SK-N-MC (cell line): Measurements from ENCODE around the gene CCK.

Experiments
- DNase-seq: peaks from one replicate; pipeline ENCODE4 v3.0.0-alpha.2; 2011; ENCODE audit warnings: low read depth, low spot score
- H3K27ac ChIP-seq: fragments of 200-600 bp; sonication (generic); 2 replicates; pipeline ENCODE4 v1.5.1; 2016; ENCODE audit warnings: mixed run types
- H3K36me3 ChIP-seq: fragments of 200-600 bp; sonication (generic); 2 replicates; pipeline ENCODE4 v1.6.1; 2017; ENCODE audit warnings: antibody characterized with exemption, low read length, mixed read lengths; ENCODE audit not compliant: insufficient read depth
- H3K4me3 ChIP-seq: fragments of 200-600 bp; sonication (generic); 2 replicates; pipeline ENCODE4 v1.5.1; 2016
- H3K9ac ChIP-seq: fragments of 200-600 bp; sonication (generic); 2 replicates; pipeline ENCODE4 v1.8.0; 2017; ENCODE audit warnings: mixed run types, mixed read lengths; ENCODE audit not compliant: insufficient read length
- H3K9me3 ChIP-seq: fragments of 200-600 bp; sonication (generic); 2 replicates; pipeline ENCODE4 v1.6.1; 2017; ENCODE audit warnings: low read depth, mild to moderate bottlenecking, antibody characterized with exemption, low read length, moderate library complexity, mixed read lengths
- EZH2 ChIP-seq: fragments of 200-600 bp; sonication (generic); IDR thresholded peaks from one replicate; pipeline ENCODE4 v1.6.1; 2017; ENCODE audit warnings: antibody characterized with exemption
- FOXP2 ChIP-seq: optimal IDR thresholded peaks from 2 replicates; pipeline ENCODE3; 2011; ENCODE audit warnings: mild to moderate bottlenecking, moderate library complexity; ENCODE audit not compliant: insufficient read depth; ENCODE audit errors: extremely low read length, control extremely low read depth
- POLR2AphosphoS5 ChIP-seq: IDR thresholded peaks from 2 replicates; pipeline ENCODE4 v1.6.1; 2012; ENCODE audit warnings: mild to moderate bottlenecking, low read depth, low read length, borderline replicate concordance

Gene CCK

GRCh38 chr3:42264399-42265058, 1.5 kb downstream of the CCK start:
- H3K36me3 ChIP-seq, result peaks cover 45% of the 10 kb centered on the region
- H3K27ac ChIP-seq, result peak overlapping the region; percentile 98
- DNase-seq, result peak; percentile 44
- TF ChIP-seq FOXP2, result peak; percentile 62
- TF ChIP-seq POLR2AphosphoS5, result peak; percentile 96
- no peak for TF ChIP-seq EZH2
- H3K9me3 ChIP-seq, result no peaks in the 10 kb centered on the region
- peak overlapping the region; percentile 91 for H3K4me3 ChIP-seq
- H3K9ac ChIP-seq, result peak overlapping the region; percentile 88

- Histone ChIP-seq H3K36me3 (peaks cover 47% of the 10 kb centered on the region), H3K9ac (peak overlapping the region; percentile 88), H3K4me3 (peak overlapping the region; percentile 91), H3K9me3 (no peaks in the 10 kb centered on the region), H3K27ac (peak overlapping the region; percentile 75)
- no peak for DNase-seq
- TF ChIP-seq EZH2 (no peak), POLR2AphosphoS5 (no peak; the same call in 1 of the 2 replicates), FOXP2 (no peak)
These were observed 2.3 kb downstream of the CCK start for GRCh38 chr3:42263354-42264346.

- peak overlapping the region; percentile 19; the same call in 1 of the 2 replicates for H3K27ac ChIP-seq
- no peak for DNase-seq
- no peak for TF ChIP-seq FOXP2
- no peak for TF ChIP-seq POLR2AphosphoS5
- no peak for TF ChIP-seq EZH2
These were observed 3.5 kb downstream of the CCK start for GRCh38 chr3:42262525-42262924.

GRCh38 chr3:42257007-42257406, 9.0 kb downstream of the CCK start:
- Histone ChIP-seq H3K27ac (peak overlapping the region; percentile 25; the same call in 1 of the 2 replicates), H3K9me3 (no peaks in the 10 kb centered on the region), H3K36me3 (peaks cover 46% of the 10 kb centered on the region), H3K4me3 (no peak overlapping the region), H3K9ac (no peak overlapping the region)
- no peak for DNase-seq
- TF ChIP-seq FOXP2, result no peak
- no peak for TF ChIP-seq POLR2AphosphoS5
- no peak for TF ChIP-seq EZH2

More at GRCh38 chr3:42262525-42262924, 3.5 kb downstream of the CCK start:
- Histone ChIP-seq H3K4me3 (peak overlapping the region; percentile 91), H3K9ac (peak overlapping the region; percentile 88), H3K36me3 (peaks cover 58% of the 10 kb centered on the region), H3K9me3 (no peaks in the 10 kb centered on the region)

GRCh38 chr3:42256135-42256819, 9.7 kb downstream of the CCK start:
- DNase-seq, result no peak
- Histone ChIP-seq H3K36me3 (peaks cover 38% of the 10 kb centered on the region), H3K9me3 (no peaks in the 10 kb centered on the region), H3K9ac (no peak overlapping the region), H3K27ac (no peak overlapping the region), H3K4me3 (no peak overlapping the region)
- TF ChIP-seq POLR2AphosphoS5 (peak; percentile 31; the same call in 1 of the 2 replicates), EZH2 (no peak), FOXP2 (no peak)

- Histone ChIP-seq H3K27ac (no peak overlapping the region), H3K9ac (no peak overlapping the region), H3K4me3 (no peak overlapping the region), H3K9me3 (no peaks in the 10 kb centered on the region), H3K36me3 (peaks cover 21% of the 10 kb centered on the region)
- DNase-seq, result no peak
- TF ChIP-seq FOXP2 (no peak), POLR2AphosphoS5 (no peak), EZH2 (no peak)
These were observed 11.4 kb downstream of the CCK start for GRCh38 chr3:42254566-42254965.

GRCh38 chr3:42250761-42251160, 15.2 kb downstream of the CCK start:
- no peak for DNase-seq
- Histone ChIP-seq H3K9ac (no peak overlapping the region), H3K27ac (no peak overlapping the region), H3K4me3 (no peak overlapping the region), H3K9me3 (no peaks in the 10 kb centered on the region), H3K36me3 (no peaks in the 10 kb centered on the region)
- TF ChIP-seq EZH2 (no peak), POLR2AphosphoS5 (no peak), FOXP2 (no peak)
